ENCODE measurements around the gene GTF2A1L. TPM values are rescaled to one million over a fixed set of nuclear protein-coding genes. Genes with fewer than 3 reads are reported as not detected.

GTF2A1L gene
- total and polyA plus RNA-seq, 2 experiments from 2014 or later, result 0.52 to 4.1 TPM

DNA sequence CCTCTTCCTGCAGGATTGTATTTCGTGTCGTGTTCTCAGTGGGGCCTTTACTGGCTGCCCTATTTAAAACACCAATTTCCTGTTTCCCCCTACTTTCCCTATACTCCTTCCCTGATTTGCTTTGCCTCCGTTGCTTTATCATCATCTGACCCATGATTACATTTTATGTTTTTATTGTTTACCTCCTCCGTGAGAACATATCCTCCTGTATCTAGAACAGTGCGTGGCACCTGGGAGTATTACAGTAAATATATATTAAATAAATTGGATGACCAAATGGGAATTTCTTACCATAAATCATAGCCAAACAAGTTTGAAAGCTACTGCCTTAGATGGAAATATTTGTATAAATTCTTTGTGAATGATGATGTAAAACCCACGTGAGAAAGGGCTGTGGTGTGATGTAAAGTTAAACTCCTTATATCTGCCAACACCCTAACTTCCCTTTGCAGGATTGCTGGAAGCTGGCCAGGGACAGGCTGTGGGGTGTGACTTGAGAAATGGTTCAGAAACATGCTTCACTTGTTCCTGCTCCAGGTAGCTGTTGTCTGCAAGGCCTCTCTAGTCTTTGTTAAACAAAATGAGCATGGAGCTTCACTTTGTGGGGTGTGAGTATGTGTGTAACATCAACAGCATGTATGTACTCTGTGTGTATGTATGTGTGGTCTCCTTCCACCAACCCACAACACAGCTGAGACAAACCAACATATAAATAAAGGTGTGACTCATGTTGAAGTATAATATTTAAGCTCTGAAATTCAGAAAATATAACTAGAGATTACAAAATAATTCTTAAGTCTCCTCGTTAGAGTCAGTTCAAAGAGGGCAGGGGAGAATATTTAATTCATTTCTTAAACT, 97.6 kb downstream of the GTF2A1L start:
- H3K4me3 ChIP-seq, result no peak overlapping the region
- H3K4me2 ChIP-seq, result peak overlapping the region; percentile 10
- H3K27ac ChIP-seq, result peak overlapping the region; percentile 65
- no peaks in the 10 kb centered on the region for H3K36me3 ChIP-seq (replicated peaks; ENCODE audit: insufficient read depth, low read depth)
- no peak for TF ChIP-seq EZH2 (IDR thresholded peaks at IDR 0.05; ENCODE audit: borderline replicate concordance)
- TF ChIP-seq, protein P1, sequence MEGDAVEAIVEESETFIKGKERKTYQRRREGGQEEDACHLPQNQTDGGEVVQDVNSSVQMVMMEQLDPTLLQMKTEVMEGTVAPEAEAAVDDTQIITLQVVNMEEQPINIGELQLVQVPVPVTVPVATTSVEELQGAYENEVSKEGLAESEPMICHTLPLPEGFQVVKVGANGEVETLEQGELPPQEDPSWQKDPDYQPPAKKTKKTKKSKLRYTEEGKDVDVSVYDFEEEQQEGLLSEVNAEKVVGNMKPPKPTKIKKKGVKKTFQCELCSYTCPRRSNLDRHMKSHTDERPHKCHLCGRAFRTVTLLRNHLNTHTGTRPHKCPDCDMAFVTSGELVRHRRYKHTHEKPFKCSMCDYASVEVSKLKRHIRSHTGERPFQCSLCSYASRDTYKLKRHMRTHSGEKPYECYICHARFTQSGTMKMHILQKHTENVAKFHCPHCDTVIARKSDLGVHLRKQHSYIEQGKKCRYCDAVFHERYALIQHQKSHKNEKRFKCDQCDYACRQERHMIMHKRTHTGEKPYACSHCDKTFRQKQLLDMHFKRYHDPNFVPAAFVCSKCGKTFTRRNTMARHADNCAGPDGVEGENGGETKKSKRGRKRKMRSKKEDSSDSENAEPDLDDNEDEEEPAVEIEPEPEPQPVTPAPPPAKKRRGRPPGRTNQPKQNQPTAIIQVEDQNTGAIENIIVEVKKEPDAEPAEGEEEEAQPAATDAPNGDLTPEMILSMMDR (IDR thresholded peaks at IDR 0.05; ENCODE audit: poor library complexity), result no peak
- TF ChIP-seq EZH2phosphoT487 (IDR thresholded peaks at IDR 0.05; ENCODE audit: low read depth, severe bottlenecking, unreplicated experiment), result no peak
- H3K4me1 ChIP-seq (ENCODE audit: insufficient read depth), result peaks cover 19% of the 10 kb centered on the region
- no peaks in the 10 kb centered on the region for H4K20me1 ChIP-seq (ENCODE audit: insufficient read depth, poor library complexity, severe bottlenecking)
- no peaks in the 10 kb centered on the region for H3K9me3 ChIP-seq (ENCODE audit: low read depth)
- WGBS (ENCODE audit: low lambda C conversion rate, missing lambda C conversion rate), result 68% methylated on average over 7 of the region's 7 CpGs
- no peaks in the 10 kb centered on the region for H3K79me2 ChIP-seq
- H3K27me3 ChIP-seq, result no peaks in the 10 kb centered on the region
- DNase-seq (ENCODE audit: low spot score), result peak; percentile 50
- no peak overlapping the region for H2AFZ ChIP-seq
- H3K9me2 ChIP-seq (replicated peaks; ENCODE audit: insufficient read depth), result no peaks in the 10 kb centered on the region

DNA sequence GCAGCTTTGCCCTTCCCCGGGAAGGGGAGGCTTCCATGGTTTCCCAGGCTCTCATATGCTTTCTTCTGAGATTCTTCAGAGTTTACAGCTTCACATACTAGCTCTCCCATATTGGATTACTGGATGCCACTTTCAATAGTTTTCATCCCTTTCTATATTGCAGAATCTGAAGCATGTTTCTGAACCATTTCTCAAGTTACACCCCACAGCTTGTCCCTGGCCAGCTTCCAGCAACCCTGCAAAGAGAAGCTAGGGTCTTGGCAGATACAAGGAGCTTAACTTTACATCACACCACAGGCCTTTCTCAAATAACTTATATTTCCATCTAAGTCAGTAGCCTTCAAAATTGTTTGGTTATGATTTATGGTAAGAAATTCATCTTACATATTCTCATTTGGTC, 98.3 kb downstream of the GTF2A1L start:
- Histone ChIP-seq H4K20me1 (ENCODE audit: insufficient read depth, poor library complexity, severe bottlenecking) (no peaks in the 10 kb centered on the region), H3K79me2 (no peaks in the 10 kb centered on the region), H3K4me3 (no peak overlapping the region), H3K27me3 (no peaks in the 10 kb centered on the region), H3K4me1 (ENCODE audit: insufficient read depth) (peaks cover 19% of the 10 kb centered on the region), H3K4me2 (no peak overlapping the region), H2AFZ (no peak overlapping the region), H3K9me3 (ENCODE audit: low read depth) (no peaks in the 10 kb centered on the region), H3K27ac (peak overlapping the region; percentile 65), H3K9me2 (replicated peaks; ENCODE audit: insufficient read depth) (no peaks in the 10 kb centered on the region), H3K36me3 (replicated peaks; ENCODE audit: insufficient read depth, low read depth) (no peaks in the 10 kb centered on the region)
- TF ChIP-seq EZH2 (IDR thresholded peaks at IDR 0.05; ENCODE audit: borderline replicate concordance) (no peak), EZH2phosphoT487 (IDR thresholded peaks at IDR 0.05; ENCODE audit: low read depth, severe bottlenecking, unreplicated experiment) (no peak)
- TF ChIP-seq, protein P1 (IDR thresholded peaks at IDR 0.05; ENCODE audit: poor library complexity), result no peak
- WGBS (ENCODE audit: low lambda C conversion rate, missing lambda C conversion rate), result 67% methylated on average over 1 of the region's 1 CpG
- no peak for DNase-seq (ENCODE audit: low spot score)

GRCh38 chr2:48717846-48718245, 100.2 kb downstream of the GTF2A1L start:
- Histone ChIP-seq H3K9me2 (replicated peaks; ENCODE audit: insufficient read depth) (no peaks in the 10 kb centered on the region), H2AFZ (no peak overlapping the region), H3K4me3 (no peak overlapping the region), H4K20me1 (ENCODE audit: insufficient read depth, poor library complexity, severe bottlenecking) (no peaks in the 10 kb centered on the region), H3K27ac (no peak overlapping the region), H3K36me3 (replicated peaks; ENCODE audit: insufficient read depth, low read depth) (no peaks in the 10 kb centered on the region), H3K4me1 (ENCODE audit: insufficient read depth) (peaks cover 19% of the 10 kb centered on the region), H3K4me2 (no peak overlapping the region), H3K9me3 (ENCODE audit: low read depth) (no peaks in the 10 kb centered on the region), H3K79me2 (no peaks in the 10 kb centered on the region), H3K27me3 (no peaks in the 10 kb centered on the region)
- TF ChIP-seq EZH2 (IDR thresholded peaks at IDR 0.05; ENCODE audit: borderline replicate concordance) (no peak), EZH2phosphoT487 (IDR thresholded peaks at IDR 0.05; ENCODE audit: low read depth, severe bottlenecking, unreplicated experiment) (no peak)
- TF ChIP-seq, protein P1 (IDR thresholded peaks at IDR 0.05; ENCODE audit: poor library complexity), result no peak
- no peak for DNase-seq (ENCODE audit: low spot score)
- 68% methylated on average over 3 of the region's 3 CpGs for WGBS (ENCODE audit: low lambda C conversion rate, missing lambda C conversion rate)
